Measurements from ENCODE around the gene CD28.
"Not testable (repeated sequence)": the region's sequence is repeated elsewhere in the genome, so short reads cannot be mapped to it uniquely, and the experiment has no call there.

CD28 gene

GRCh38 chr2:203687165-203687564 lies 19.3 kb upstream of the CD28 start:
- DNase-seq (ENCODE audit: low spot score): no peak

- no peak for DNase-seq (ENCODE audit: low spot score)
Measured at GRCh38 chr2:203688798-203689197, 17.6 kb upstream of the CD28 start.

- DNase-seq (ENCODE audit: low spot score): no peak
Measured at GRCh38 chr2:203689426-203690116, 16.9 kb upstream of the CD28 start.

GRCh38 chr2:203690117-203690431 lies 16.4 kb upstream of the CD28 start:
- DNase-seq (ENCODE audit: low spot score): no peak

- no peak for DNase-seq (ENCODE audit: low spot score)
Measured at GRCh38 chr2:203690441-203691047, 15.9 kb upstream of the CD28 start.

- no peak for DNase-seq (ENCODE audit: low spot score)
Measured at GRCh38 chr2:203691149-203691548, 15.3 kb upstream of the CD28 start.

- DNase-seq (ENCODE audit: low spot score): no peak
Measured at GRCh38 chr2:203692031-203692710, 14.3 kb upstream of the CD28 start.

GRCh38 chr2:203693242-203693879 lies 13.1 kb upstream of the CD28 start:
- no peak for DNase-seq (ENCODE audit: low spot score)

- DNase-seq (ENCODE audit: low spot score): no peak
Measured at GRCh38 chr2:203694191-203694590, 12.2 kb upstream of the CD28 start.

- no peak for DNase-seq (ENCODE audit: low spot score)
Measured at GRCh38 chr2:203697190-203697589, 9.2 kb upstream of the CD28 start.

- not testable (repeated sequence) for DNase-seq (ENCODE audit: low spot score)
Measured at GRCh38 chr2:203697763-203698162, 8.7 kb upstream of the CD28 start.

- DNase-seq (ENCODE audit: low spot score): not testable (repeated sequence)
Measured at GRCh38 chr2:203698410-203698809, 8.0 kb upstream of the CD28 start.

- no peak for DNase-seq (ENCODE audit: low spot score)
Measured at GRCh38 chr2:203704430-203704829, 2.0 kb upstream of the CD28 start.

- DNase-seq (ENCODE audit: low spot score): no peak
Measured at GRCh38 chr2:203705178-203705577, 1.3 kb upstream of the CD28 start.

- no peak for DNase-seq (ENCODE audit: low spot score)
Measured at GRCh38 chr2:203707530-203707929, 1.1 kb downstream of the CD28 start.

- no peak for DNase-seq (ENCODE audit: low spot score)
Measured at GRCh38 chr2:203708846-203709396, 2.5 kb downstream of the CD28 start.

GRCh38 chr2:203709416-203710040 lies 3.1 kb downstream of the CD28 start:
- no peak for DNase-seq (ENCODE audit: low spot score)

- no peak for DNase-seq (ENCODE audit: low spot score)
Measured at GRCh38 chr2:203710226-203710625, 3.8 kb downstream of the CD28 start.

- DNase-seq (ENCODE audit: low spot score): no peak
Measured at GRCh38 chr2:203710952-203711351, 4.5 kb downstream of the CD28 start.

- no peak for DNase-seq (ENCODE audit: low spot score)
Measured at GRCh38 chr2:203711399-203711798, 5.0 kb downstream of the CD28 start.

GRCh38 chr2:203713381-203713780 lies 6.9 kb downstream of the CD28 start:
- no peak for DNase-seq (ENCODE audit: low spot score)

GRCh38 chr2:203714112-203714511 lies 7.7 kb downstream of the CD28 start:
- no peak for DNase-seq (ENCODE audit: low spot score)
